CD14-positive monocyte (primary cell): Measurements from ENCODE around the gene UQCRFS1. TPM values are rescaled to one million over a fixed set of nuclear protein-coding genes. Genes with fewer than 3 reads are reported as not detected.
"Not testable (repeated sequence)": the region's sequence is repeated elsewhere in the genome, so short reads cannot be mapped to it uniquely, and the experiment has no call there.

Experiments used
- DNase-seq, 3 donors: peaks; one replicate each; pipeline ENCODE4 v3.0.0-alpha.2; 2011 to 2022
- H2AFZ ChIP-seq: 2 replicates; pipeline ENCODE4 v1.6.0; 2012; ENCODE audit warnings: mild to moderate bottlenecking, low read depth, low read length, inconsistent platforms; ENCODE audit not compliant: insufficient read depth, poor library complexity, severe bottlenecking
- H3K27ac ChIP-seq, 2 donors: 1 replicate in 1 of 2; 2 replicates in 1 of 2; pipeline ENCODE4 v1.5.1; 2012 to 2013; ENCODE audit warnings: low read length in 2 of 2, control low read depth in 1 of 2, inconsistent platforms in 1 of 2, low read depth in 1 of 2, mild to moderate bottlenecking in 1 of 2
- H3K27me3 ChIP-seq, 2 donors: one replicate each; pipeline versions ENCODE4 v1.6.0 to v1.6.1; 2011 to 2013; ENCODE audit warnings: low read length in 2 of 2; ENCODE audit not compliant: control insufficient read depth in 2 of 2, insufficient read depth in 2 of 2
- H3K36me3 ChIP-seq, 2 donors: replicated peaks in 1 of 2; 1 replicate in 1 of 2; 2 replicates in 1 of 2; pipeline versions ENCODE4 v1.5.1 to v1.6.1; 2012 to 2013; ENCODE audit warnings: low read length in 2 of 2, control low read depth in 1 of 2, inconsistent platforms in 1 of 2, mild to moderate bottlenecking in 1 of 2; ENCODE audit not compliant: insufficient read depth in 2 of 2, control insufficient read depth in 1 of 2
- H3K4me1 ChIP-seq, 2 donors: 1 replicate in 1 of 2; 2 replicates in 1 of 2; pipeline versions ENCODE4 v1.5.1 to v1.6.1; 2012 to 2013; ENCODE audit warnings: low read length in 2 of 2, control low read depth in 1 of 2, inconsistent platforms in 1 of 2, mild to moderate bottlenecking in 1 of 2, moderate library complexity in 1 of 2; ENCODE audit not compliant: insufficient read depth in 2 of 2, control insufficient read depth in 1 of 2
- H3K4me2 ChIP-seq: replicated peaks from 2 replicates; pipeline ENCODE3; 2012; ENCODE audit warnings: low read length, moderate library complexity, mild to moderate bottlenecking; ENCODE audit not compliant: poor library complexity, severe bottlenecking; ENCODE audit errors: extremely low read depth
- H3K4me3 ChIP-seq, 3 experiments: fragments of 200-600 bp in 1 of 3; sonication (generic) in 1 of 3; replicated peaks in 1 of 3; 1 replicate in 2 of 3; 2 replicates in 1 of 3; pipeline ENCODE4 v1.5.1; 2011 to 2013; ENCODE audit warnings: low read length in 3 of 3, mild to moderate bottlenecking in 3 of 3, control low read depth in 2 of 3, low read depth in 2 of 3, inconsistent platforms in 1 of 3, moderate library complexity in 1 of 3
- H3K79me2 ChIP-seq: 2 replicates; pipeline ENCODE4 v1.6.0; 2012; ENCODE audit warnings: mild to moderate bottlenecking, control low read depth, inconsistent platforms, low read length, moderate library complexity; ENCODE audit not compliant: insufficient read depth
- H3K9ac ChIP-seq: 2 replicates; pipeline ENCODE4 v1.6.0; 2017; ENCODE audit warnings: low read length, mild to moderate bottlenecking; ENCODE audit not compliant: insufficient read depth, poor library complexity, severe bottlenecking
- H3K9me3 ChIP-seq, 2 donors: replicated peaks in 1 of 2; 1 replicate in 1 of 2; 2 replicates in 1 of 2; pipeline versions ENCODE4 v1.5.1 to v1.6.1; 2012 to 2013; ENCODE audit warnings: low read length in 2 of 2, control low read depth in 1 of 2; ENCODE audit not compliant: control insufficient read depth in 1 of 2, insufficient read depth in 1 of 2
- H4K20me1 ChIP-seq: 2 replicates; pipeline ENCODE4 v1.6.0; 2012; ENCODE audit warnings: mild to moderate bottlenecking, low read length, control low read depth, moderate library complexity; ENCODE audit not compliant: insufficient read depth
- H3K27ac Mint-ChIP-seq, 7 donors: one replicate each; pipeline ENCODE4 v1.8.0; 2020; ENCODE audit warnings: mild to moderate bottlenecking in 7 of 7, mixed read lengths in 7 of 7, moderate library complexity in 6 of 7, inconsistent platforms in 2 of 7
- H3K27me3 Mint-ChIP-seq, 3 donors: one replicate each; pipeline ENCODE4 v1.8.0; 2021 to 2022; ENCODE audit warnings: low read depth in 3 of 3, mild to moderate bottlenecking in 3 of 3, mixed read lengths in 3 of 3, moderate library complexity in 3 of 3, inconsistent platforms in 1 of 3
- H3K36me3 Mint-ChIP-seq, 2 donors: one replicate each; pipeline ENCODE4 v1.8.0; 2020; ENCODE audit warnings: mixed read lengths in 2 of 2, inconsistent platforms in 1 of 2, mild to moderate bottlenecking in 1 of 2
- H3K4me1 Mint-ChIP-seq: one replicate; pipeline ENCODE4 v1.8.0; 2020; ENCODE audit warnings: mild to moderate bottlenecking, mixed read lengths
- H3K4me3 Mint-ChIP-seq, 2 donors: one replicate each; pipeline ENCODE4 v1.8.0; 2020; ENCODE audit warnings: mild to moderate bottlenecking in 2 of 2, mixed read lengths in 2 of 2, moderate library complexity in 1 of 2
- H3K9me3 Mint-ChIP-seq, 7 donors: one replicate each; pipeline ENCODE4 v1.8.0; 2020 to 2022; ENCODE audit warnings: mixed read lengths in 7 of 7, mild to moderate bottlenecking in 6 of 7, moderate library complexity in 6 of 7, inconsistent platforms in 2 of 7
- CTCF ChIP-seq: fragments of 200-600 bp; IDR thresholded peaks from one replicate; pipeline ENCODE4 v1.8.0; 2022; ENCODE audit warnings: antibody characterized with exemption, mild to moderate bottlenecking
- WGBS: methylation state at CpG from one replicate; pipeline ENCODE4 v1.1.5; 2013; ENCODE audit warnings: missing lambda C conversion rate; ENCODE audit not compliant: insufficient coverage; 5-methylcytosine and 5-hydroxymethylcytosine counted together
- intact Hi-C, 2 donors: fragments of 100-400 bp; cut with micrococcal nuclease; formaldehyde crosslinking; loops; one replicate each; pipeline versions ENCODE4 v1.15.0 to v1.15.1; 2023
- polyA plus RNA-seq, 3 donors: library from polyadenylated mRNA; depleted of rRNA in 1 of 3; unstranded in 2 of 3; stranded (reverse) in 1 of 3; fragments of 300-500 nt in 2 of 3; fragments of >200 nt in 1 of 3; fragmentation: Illumina TruSeq in 2 of 3; gene quantifications; 1 replicate in 2 of 3; 2 replicates in 1 of 3; pipeline ENCODE4 v1.2.3, GENCODE V29; 2012 to 2021

UQCRFS1 gene
- polyA plus RNA-seq, 3 donors: 26.2 to 108 (median 108) TPM

DNA sequence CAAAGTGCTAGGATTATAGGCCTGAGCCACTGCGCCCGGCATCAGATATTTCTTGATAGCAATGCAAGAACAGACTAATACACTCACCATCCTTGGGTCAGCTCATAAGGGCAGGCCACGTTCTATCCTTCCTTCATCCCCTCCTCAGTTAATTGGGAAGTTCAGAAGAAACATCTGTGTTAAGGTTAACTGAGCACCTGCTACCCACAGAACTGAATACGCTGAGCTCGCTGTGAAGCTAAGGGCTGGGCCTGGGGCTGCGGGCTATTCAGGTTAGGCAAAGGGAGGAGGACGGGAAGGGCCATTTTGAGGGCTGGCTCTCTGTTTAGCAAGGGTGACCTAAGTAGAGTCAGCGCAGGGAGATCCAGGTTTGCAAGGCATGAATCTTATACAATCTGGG is 43.0 kb upstream of the UQCRFS1 start:
- Histone ChIP-seq H2AFZ (no peak overlapping the region), H3K36me3 (no peaks in the 10 kb centered on the region), H3K4me2 (no peak overlapping the region), H3K9me3 (no peaks in the 10 kb centered on the region), H3K4me3 (no peak overlapping the region), H3K27me3 (no peaks in the 10 kb centered on the region), H3K79me2 (no peaks in the 10 kb centered on the region), H3K9ac (no peak overlapping the region), H4K20me1 (no peaks in the 10 kb centered on the region), H3K4me1 (no peaks in the 10 kb centered on the region), H3K27ac (no peak overlapping the region)
- no peak for DNase-seq
- no peak for TF ChIP-seq CTCF
- no peak overlapping the region for H3K4me3 Mint-ChIP-seq
- no peaks in the 10 kb centered on the region for H3K36me3 Mint-ChIP-seq
- WGBS: 94% methylated on average over 5 of the region's 8 CpGs
- peaks cover 0 to 4% (median 0%) of the 10 kb centered on the region in 7 donors for H3K9me3 Mint-ChIP-seq
- H3K27me3 Mint-ChIP-seq: peaks cover 0 to 3% (median 2%) of the 10 kb centered on the region in 3 donors
- H3K27ac Mint-ChIP-seq: no peak overlapping the region
- H3K4me1 Mint-ChIP-seq: no peaks in the 10 kb centered on the region
- intact Hi-C loops: no loop called here

GRCh38 chr19:29255006-29255405 is 42.1 kb upstream of the UQCRFS1 start:
- Histone ChIP-seq H3K27me3 (no peaks in the 10 kb centered on the region), H4K20me1 (no peaks in the 10 kb centered on the region), H3K4me3 (no peak overlapping the region), H3K27ac (no peak overlapping the region), H3K4me2 (no peak overlapping the region), H3K36me3 (no peaks in the 10 kb centered on the region), H3K9ac (no peak overlapping the region), H3K9me3 (no peaks in the 10 kb centered on the region), H3K4me1 (no peaks in the 10 kb centered on the region), H2AFZ (no peak overlapping the region), H3K79me2 (no peaks in the 10 kb centered on the region)
- H3K4me3 Mint-ChIP-seq: no peak overlapping the region
- H3K4me1 Mint-ChIP-seq: no peaks in the 10 kb centered on the region
- peaks cover 0 to 3% (median 2%) of the 10 kb centered on the region in 3 donors for H3K27me3 Mint-ChIP-seq
- 96% methylated on average over 6 of the region's 9 CpGs for WGBS
- no peak for DNase-seq
- peaks cover 0 to 4% (median 0%) of the 10 kb centered on the region in 7 donors for H3K9me3 Mint-ChIP-seq
- TF ChIP-seq CTCF: no peak
- no peaks in the 10 kb centered on the region for H3K36me3 Mint-ChIP-seq
- intact Hi-C loops: no loop called here
- H3K27ac Mint-ChIP-seq: no peak overlapping the region

GRCh38 chr19:29249798-29250197 is 36.8 kb upstream of the UQCRFS1 start:
- intact Hi-C loops, H3K9me3 Mint-ChIP-seq, H3K9ac ChIP-seq: not testable (repeated sequence)

More at GRCh38 chr19:29249798-29250197, 36.8 kb upstream of the UQCRFS1 start:
- H3K4me2 ChIP-seq, H3K4me3 Mint-ChIP-seq, H3K79me2 ChIP-seq, H3K4me1 Mint-ChIP-seq, H3K4me3 ChIP-seq, H3K27ac ChIP-seq, H3K27me3 ChIP-seq, H3K36me3 Mint-ChIP-seq, H3K9me3 ChIP-seq, H2AFZ ChIP-seq, DNase-seq, H3K4me1 ChIP-seq, H3K27me3 Mint-ChIP-seq, H3K27ac Mint-ChIP-seq, H3K36me3 ChIP-seq, H4K20me1 ChIP-seq: not testable (repeated sequence)
- WGBS: no CpG with 5 or more reads among the region's 3 CpGs
